Skeletal muscle satellite cell (primary cell): Measurements from ENCODE around the gene ASS1.

Experiments used
- H3K27me3 ChIP-seq: 2 replicates; pipeline ENCODE4 v1.7.0; 2013; ENCODE audit warnings: low read length; ENCODE audit not compliant: control insufficient read depth, insufficient read depth
- H3K36me3 ChIP-seq: 2 replicates; pipeline ENCODE4 v1.7.0; 2013; ENCODE audit warnings: mild to moderate bottlenecking, control low read depth, low read length; ENCODE audit not compliant: insufficient read depth
- H3K4me1 ChIP-seq: 2 replicates; pipeline ENCODE4 v1.7.0; 2013; ENCODE audit warnings: low read length; ENCODE audit not compliant: control insufficient read depth, insufficient read depth
- H3K4me2 ChIP-seq: 2 replicates; pipeline ENCODE4 v1.7.0; 2013; ENCODE audit warnings: mild to moderate bottlenecking, low read length
- H3K4me3 ChIP-seq: 2 replicates; pipeline ENCODE4 v1.7.0; 2013; ENCODE audit warnings: low read length
- H3K9ac ChIP-seq: 2 replicates; pipeline ENCODE4 v1.7.0; 2013; ENCODE audit warnings: mild to moderate bottlenecking, low read depth, low read length, moderate library complexity
- H3K9me3 ChIP-seq: replicated peaks from 2 replicates; pipeline ENCODE4 v1.7.0; 2013; ENCODE audit warnings: mild to moderate bottlenecking, control low read depth, low read length

ASS1 gene

GRCh38 chr9:130459941-130460669 lies 15.3 kb downstream of the ASS1 start:
- H3K9me3 ChIP-seq: no peaks in the 10 kb centered on the region
- no peak overlapping the region for H3K9ac ChIP-seq
- H3K4me2 ChIP-seq: no peak overlapping the region
- no peaks in the 10 kb centered on the region for H3K27me3 ChIP-seq
- no peak overlapping the region for H3K4me3 ChIP-seq
- peaks cover 6% of the 10 kb centered on the region for H3K36me3 ChIP-seq
- no peaks in the 10 kb centered on the region for H3K4me1 ChIP-seq

GRCh38 chr9:130461218-130461630 lies 16.5 kb downstream of the ASS1 start:
- peaks cover 6% of the 10 kb centered on the region for H3K36me3 ChIP-seq
- no peaks in the 10 kb centered on the region for H3K4me1 ChIP-seq
- no peak overlapping the region for H3K4me2 ChIP-seq
- H3K9me3 ChIP-seq: no peaks in the 10 kb centered on the region
- no peaks in the 10 kb centered on the region for H3K27me3 ChIP-seq
- no peak overlapping the region for H3K9ac ChIP-seq
- no peak overlapping the region for H3K4me3 ChIP-seq

GRCh38 chr9:130461731-130462130 lies 17.0 kb downstream of the ASS1 start:
- no peaks in the 10 kb centered on the region for H3K9me3 ChIP-seq
- H3K36me3 ChIP-seq: peaks cover 6% of the 10 kb centered on the region
- no peak overlapping the region for H3K4me2 ChIP-seq
- no peak overlapping the region for H3K9ac ChIP-seq
- no peaks in the 10 kb centered on the region for H3K4me1 ChIP-seq
- no peaks in the 10 kb centered on the region for H3K27me3 ChIP-seq
- H3K4me3 ChIP-seq: no peak overlapping the region

GRCh38 chr9:130462685-130463540 lies 18.2 kb downstream of the ASS1 start:
- Histone ChIP-seq H3K9me3 (no peaks in the 10 kb centered on the region), H3K4me3 (no peak overlapping the region), H3K4me2 (no peak overlapping the region), H3K27me3 (no peaks in the 10 kb centered on the region), H3K9ac (no peak overlapping the region), H3K36me3 (peaks cover 6% of the 10 kb centered on the region), H3K4me1 (no peaks in the 10 kb centered on the region)

GRCh38 chr9:130463763-130464745 lies 19.3 kb downstream of the ASS1 start:
- H3K27me3 ChIP-seq: no peaks in the 10 kb centered on the region
- no peaks in the 10 kb centered on the region for H3K9me3 ChIP-seq
- no peak overlapping the region for H3K4me3 ChIP-seq
- no peaks in the 10 kb centered on the region for H3K4me1 ChIP-seq
- peaks cover 2% of the 10 kb centered on the region for H3K36me3 ChIP-seq
- H3K9ac ChIP-seq: no peak overlapping the region
- H3K4me2 ChIP-seq: no peak overlapping the region

GRCh38 chr9:130465383-130466096 lies 20.8 kb downstream of the ASS1 start:
- Histone ChIP-seq H3K4me2 (no peak overlapping the region), H3K4me3 (no peak overlapping the region), H3K27me3 (no peaks in the 10 kb centered on the region), H3K4me1 (no peaks in the 10 kb centered on the region), H3K9me3 (no peaks in the 10 kb centered on the region), H3K9ac (no peak overlapping the region), H3K36me3 (peaks cover 2% of the 10 kb centered on the region)

- H3K9ac ChIP-seq: no peak overlapping the region
- no peaks in the 10 kb centered on the region for H3K9me3 ChIP-seq
- H3K36me3 ChIP-seq: peaks cover 10% of the 10 kb centered on the region
- H3K4me3 ChIP-seq: no peak overlapping the region
- H3K4me1 ChIP-seq: no peaks in the 10 kb centered on the region
- no peak overlapping the region for H3K4me2 ChIP-seq
- H3K27me3 ChIP-seq: no peaks in the 10 kb centered on the region
These were observed 21.9 kb downstream of the ASS1 start for GRCh38 chr9:130466537-130467217.

GRCh38 chr9:130467316-130467715 lies 22.6 kb downstream of the ASS1 start:
- Histone ChIP-seq H3K36me3 (peaks cover 10% of the 10 kb centered on the region), H3K4me2 (no peak overlapping the region), H3K9ac (no peak overlapping the region), H3K9me3 (no peaks in the 10 kb centered on the region), H3K4me3 (no peak overlapping the region), H3K27me3 (no peaks in the 10 kb centered on the region), H3K4me1 (no peaks in the 10 kb centered on the region)

- no peaks in the 10 kb centered on the region for H3K9me3 ChIP-seq
- H3K4me1 ChIP-seq: no peaks in the 10 kb centered on the region
- H3K27me3 ChIP-seq: no peaks in the 10 kb centered on the region
- H3K4me2 ChIP-seq: no peak overlapping the region
- peaks cover 10% of the 10 kb centered on the region for H3K36me3 ChIP-seq
- H3K9ac ChIP-seq: no peak overlapping the region
- H3K4me3 ChIP-seq: no peak overlapping the region
These were observed 23.8 kb downstream of the ASS1 start for GRCh38 chr9:130468566-130468965.

GRCh38 chr9:130470269-130470668 lies 25.5 kb downstream of the ASS1 start:
- Histone ChIP-seq H3K4me2 (no peak overlapping the region), H3K36me3 (peaks cover 11% of the 10 kb centered on the region), H3K4me3 (no peak overlapping the region), H3K9me3 (no peaks in the 10 kb centered on the region), H3K4me1 (no peaks in the 10 kb centered on the region), H3K27me3 (no peaks in the 10 kb centered on the region), H3K9ac (no peak overlapping the region)
